Activated naive CD4-positive, alpha-beta T cell treated with anti-CD3 and anti-CD28 coated beads, Interleukin-2, amount 50 U/mL, for 16 hours (primary cell): ENCODE measurements around the gene C1orf116.

Experiments used
- DNase-seq: peaks from one replicate; pipeline ENCODE4 v3.0.0-alpha.2; 2020

C1orf116 gene

GRCh38 chr1:206985162-206985749, 47.3 kb downstream of the C1orf116 start:
- DNase-seq: no peak

- peak; percentile 55 for DNase-seq
Observed at GRCh38 chr1:206982216-206982615, 50.3 kb downstream of the C1orf116 start.

- no peak for DNase-seq
Observed at GRCh38 chr1:206979379-206980043, 53.0 kb downstream of the C1orf116 start.

- DNase-seq: no peak
Observed at GRCh38 chr1:206978259-206978658, 54.3 kb downstream of the C1orf116 start.

GRCh38 chr1:206975306-206975705, 57.2 kb downstream of the C1orf116 start:
- no peak for DNase-seq

GRCh38 chr1:206974140-206974539, 58.4 kb downstream of the C1orf116 start:
- no peak for DNase-seq

- DNase-seq: no peak
Observed at GRCh38 chr1:206972728-206973127, 59.8 kb downstream of the C1orf116 start.

- DNase-seq: no peak
Observed at GRCh38 chr1:206971029-206971655, 61.4 kb downstream of the C1orf116 start.

GRCh38 chr1:206970446-206970845, 62.1 kb downstream of the C1orf116 start, which contains the start of gene FCAMR:
Gene FCAMR, minus strand, starts transcription at chr1:206970460. Its CDS starts 335 bp downstream, at chr1:206970125.
- no peak for DNase-seq

- no peak for DNase-seq
Observed at GRCh38 chr1:206969090-206969489, 63.5 kb downstream of the C1orf116 start.
